Neural crest cell (in vitro differentiated cells): ENCODE data around the gene LRRC27. TPM values are rescaled to one million over a fixed set of nuclear protein-coding genes. Genes with fewer than 3 reads are reported as not detected.

ENCODE experiments used
- DNase-seq: peaks from one replicate; pipeline ENCODE4 v3.0.0; 2021; ENCODE audit warnings: low read depth, mixed read lengths, low spot score
- H3K27ac Mint-ChIP-seq: one replicate; pipeline ENCODE4 v1.8.0; 2021; ENCODE audit warnings: mild to moderate bottlenecking, mixed read lengths; ENCODE audit not compliant: unreplicated experiment
- H3K27me3 Mint-ChIP-seq: 2 replicates; pipeline ENCODE4 v1.8.0; 2021; ENCODE audit warnings: low read depth, mild to moderate bottlenecking, mixed read lengths
- H3K36me3 Mint-ChIP-seq: 2 replicates; pipeline ENCODE4 v1.8.0; 2021; ENCODE audit warnings: low read depth, mild to moderate bottlenecking, mixed read lengths
- H3K4me1 Mint-ChIP-seq: 2 replicates; pipeline ENCODE4 v1.8.0; 2021; ENCODE audit warnings: mixed read lengths
- H3K4me3 Mint-ChIP-seq: one replicate; pipeline ENCODE4 v1.8.0; 2021; ENCODE audit warnings: mild to moderate bottlenecking, mixed read lengths
- H3K9me3 Mint-ChIP-seq: 2 replicates; pipeline ENCODE4 v1.8.0; 2021; ENCODE audit warnings: mixed read lengths
- CTCF ChIP-seq: fragments of 200-600 bp; sonication (generic); conservative IDR thresholded peaks from 2 replicates; pipeline ENCODE4 v1.5.0; 2021; ENCODE audit warnings: antibody characterized with exemption, mild to moderate bottlenecking
- total RNA-seq: library from RNA; stranded (reverse); gene quantifications from 2 replicates; pipeline ENCODE4 v1.2.1, GENCODE V29; 2021

Gene LRRC27
- total RNA-seq, 1 donor from 2014 or later = 21.9 TPM

DNA sequence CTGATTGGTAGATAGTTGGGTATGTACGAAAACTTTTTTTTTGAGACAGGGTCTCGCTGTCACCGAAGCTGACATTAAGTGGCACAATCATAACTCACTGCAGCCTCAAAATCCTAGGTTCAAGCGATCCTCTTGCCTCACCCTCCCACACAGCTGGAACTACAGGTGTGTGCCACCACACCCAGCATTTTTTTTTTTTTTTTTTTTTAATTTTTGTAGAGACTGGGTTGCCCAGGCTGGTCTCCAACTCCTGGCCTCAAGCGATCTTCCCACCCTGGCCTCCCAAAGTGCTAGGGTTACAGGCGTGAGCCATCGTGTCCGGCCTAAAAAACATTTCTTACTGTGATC, 1.5 kb upstream of the LRRC27 start:
- H3K36me3 Mint-ChIP-seq = peaks cover 16% of the 10 kb centered on the region
- H3K4me3 Mint-ChIP-seq = peak overlapping the region; percentile 90
- no peak for TF ChIP-seq CTCF
- H3K9me3 Mint-ChIP-seq = no peaks in the 10 kb centered on the region
- peak overlapping the region; percentile 69 for H3K27ac Mint-ChIP-seq
- DNase-seq = no peak
- peaks cover 51% of the 10 kb centered on the region for H3K4me1 Mint-ChIP-seq
- H3K27me3 Mint-ChIP-seq = no peaks in the 10 kb centered on the region

GRCh38 chr10:132332433-132332754, 401 bp downstream of the LRRC27 start:
- no peak for DNase-seq
- Mint-ChIP-seq H3K4me3 (peak overlapping the region; percentile 90), H3K9me3 (no peaks in the 10 kb centered on the region), H3K27ac (peak overlapping the region; percentile 72), H3K36me3 (peaks cover 6% of the 10 kb centered on the region), H3K27me3 (no peaks in the 10 kb centered on the region), H3K4me1 (peaks cover 62% of the 10 kb centered on the region)
- no peak for TF ChIP-seq CTCF

DNA sequence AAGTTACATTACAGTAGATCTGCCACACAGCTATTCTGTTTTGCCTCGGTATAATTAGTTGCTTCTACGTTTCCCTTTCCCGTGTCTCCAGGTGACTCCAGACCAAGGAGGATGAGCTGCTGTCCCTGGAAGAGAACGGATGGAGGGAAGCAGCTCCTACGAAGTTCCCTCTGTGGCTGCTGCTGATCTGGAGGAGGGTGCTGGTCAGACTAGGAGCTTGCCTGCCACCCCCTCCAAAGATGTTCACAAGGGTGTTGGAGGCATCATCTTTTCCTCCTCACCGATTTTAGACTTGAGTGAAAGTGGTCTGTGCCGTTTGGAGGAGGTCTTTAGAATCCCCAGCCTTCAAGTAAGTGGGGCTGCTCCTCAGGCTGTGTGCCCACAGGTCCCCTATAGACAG, 1.4 kb downstream of the LRRC27 start:
- no peaks in the 10 kb centered on the region for H3K9me3 Mint-ChIP-seq
- H3K27me3 Mint-ChIP-seq = no peaks in the 10 kb centered on the region
- H3K27ac Mint-ChIP-seq = no peak overlapping the region
- peaks cover under 1% of the 10 kb centered on the region for H3K36me3 Mint-ChIP-seq
- no peak for TF ChIP-seq CTCF
- peaks cover 59% of the 10 kb centered on the region for H3K4me1 Mint-ChIP-seq
- H3K4me3 Mint-ChIP-seq = peak overlapping the region; percentile 90
- DNase-seq = no peak

GRCh38 chr10:132334631-132335188, 2.7 kb downstream of the LRRC27 start:
- TF ChIP-seq CTCF = no peak
- H3K9me3 Mint-ChIP-seq = no peaks in the 10 kb centered on the region
- no peaks in the 10 kb centered on the region for H3K27me3 Mint-ChIP-seq
- H3K27ac Mint-ChIP-seq = no peak overlapping the region
- DNase-seq = no peak
- H3K36me3 Mint-ChIP-seq = no peaks in the 10 kb centered on the region
- peaks cover 48% of the 10 kb centered on the region for H3K4me1 Mint-ChIP-seq
- H3K4me3 Mint-ChIP-seq = peak overlapping the region; percentile 90

DNA sequence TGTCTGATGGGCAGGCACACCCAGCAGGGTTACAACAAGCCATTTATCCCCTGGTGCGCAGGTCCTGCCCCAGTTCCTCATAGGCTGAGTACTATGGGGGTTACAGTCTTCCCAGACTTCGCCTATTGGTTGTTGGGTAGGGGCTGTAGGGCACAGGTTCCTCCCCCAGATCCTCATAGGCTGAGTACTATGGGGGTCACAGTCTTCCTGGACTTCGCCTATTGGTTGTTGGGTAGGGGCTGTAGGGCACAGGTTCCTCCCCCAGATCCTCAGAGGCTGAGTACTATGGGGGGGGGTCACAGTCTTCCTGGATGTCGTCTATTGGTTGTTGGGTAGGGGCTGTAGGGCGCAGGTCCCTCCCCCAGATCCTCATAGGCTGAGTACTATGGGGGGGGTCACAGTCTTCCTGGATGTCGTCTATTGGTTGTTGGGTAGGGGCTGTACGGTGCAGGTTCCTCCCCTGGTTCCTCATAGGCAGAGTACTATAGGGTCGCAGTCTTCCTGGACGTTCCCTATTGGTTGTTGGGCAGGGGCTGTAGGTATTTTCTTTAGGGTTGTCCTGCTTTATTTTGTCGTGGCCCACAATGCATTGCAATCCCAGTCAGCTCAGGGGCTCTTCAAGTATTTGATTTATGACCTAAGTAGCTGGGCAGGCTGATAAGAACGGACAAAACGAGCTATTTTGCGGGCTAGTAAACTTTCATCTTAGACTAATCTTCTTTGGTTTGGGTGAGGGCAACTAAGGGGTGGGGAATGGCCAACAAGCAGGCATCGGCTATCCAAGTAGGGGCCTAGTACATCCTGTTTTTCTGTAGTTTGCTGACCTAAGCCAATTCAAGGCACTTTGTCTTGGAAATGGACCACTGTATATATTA, 3.4 kb downstream of the LRRC27 start:
- TF ChIP-seq CTCF = no peak
- DNase-seq = no peak
- H3K9me3 Mint-ChIP-seq = no peaks in the 10 kb centered on the region
- no peaks in the 10 kb centered on the region for H3K36me3 Mint-ChIP-seq
- peak overlapping the region; percentile 24 for H3K27ac Mint-ChIP-seq
- peaks cover 41% of the 10 kb centered on the region for H3K4me1 Mint-ChIP-seq
- no peaks in the 10 kb centered on the region for H3K27me3 Mint-ChIP-seq
- peak overlapping the region; percentile 81 for H3K4me3 Mint-ChIP-seq
